ENCODE results near the gene UMOD. TPM values are rescaled to one million over a fixed set of nuclear protein-coding genes. Genes with fewer than 3 reads are reported as not detected.

Gene UMOD
- total RNA-seq, 1 experiment from 2014 or later: not detected

DNA sequence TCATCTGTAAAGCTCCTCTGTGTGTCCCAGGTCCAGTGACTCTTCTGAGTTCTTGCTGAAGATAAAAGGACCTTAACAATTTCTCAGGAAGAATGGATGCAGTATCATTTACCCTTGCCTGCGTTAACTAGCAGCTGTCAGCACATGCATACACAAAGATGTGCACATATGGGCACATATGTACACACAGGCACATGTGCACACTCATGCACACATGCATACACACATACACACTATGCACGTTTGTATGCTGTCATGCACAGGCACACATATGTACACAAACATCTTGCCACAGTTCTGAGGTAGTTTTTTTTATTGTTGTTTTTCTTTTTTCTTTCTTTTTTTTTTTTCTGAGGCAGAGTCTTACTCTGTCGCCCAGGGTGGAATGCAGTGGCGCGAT is 50.1 kb downstream of the UMOD start:
- Histone ChIP-seq H3K9me3 (ENCODE audit: low read depth, low read length, poor library complexity, severe bottlenecking) (no peaks in the 10 kb centered on the region), H3K4me1 (ENCODE audit: insufficient read depth, low read length, poor library complexity, severe bottlenecking) (no peaks in the 10 kb centered on the region), H3K4me3 (ENCODE audit: low read depth, low read length, poor library complexity, severe bottlenecking) (no peak overlapping the region), H3K36me3 (ENCODE audit: insufficient read depth, low read length, poor library complexity, severe bottlenecking) (no peaks in the 10 kb centered on the region), H3K27me3 (replicated peaks; ENCODE audit: insufficient read depth, low read depth, low read length, poor library complexity) (peaks cover 5% of the 10 kb centered on the region), H3K27ac (ENCODE audit: low read depth, low read length, poor library complexity, severe bottlenecking) (no peak overlapping the region)
- POLR2A ChIA-PET (ENCODE audit: low non-redundant PET): no interaction called here
- BruUV-seq (replicated peaks): no TSS peak
- CTCF ChIA-PET: no interaction called here
- DNase-seq (ENCODE audit: low spot score): no peak
- intact Hi-C loops (cut with micrococcal nuclease; ENCODE audit: unreplicated experiment): no loop called here
- TF ChIP-seq CTCF (conservative IDR thresholded peaks at IDR 0.05; ENCODE audit: low read depth, low read length): no peak
- no peak for TF ChIP-seq EZH2 (IDR thresholded peaks at IDR 0.05; ENCODE audit: borderline replicate concordance, low read depth, low read length, poor library complexity, severe bottlenecking)

DNA sequence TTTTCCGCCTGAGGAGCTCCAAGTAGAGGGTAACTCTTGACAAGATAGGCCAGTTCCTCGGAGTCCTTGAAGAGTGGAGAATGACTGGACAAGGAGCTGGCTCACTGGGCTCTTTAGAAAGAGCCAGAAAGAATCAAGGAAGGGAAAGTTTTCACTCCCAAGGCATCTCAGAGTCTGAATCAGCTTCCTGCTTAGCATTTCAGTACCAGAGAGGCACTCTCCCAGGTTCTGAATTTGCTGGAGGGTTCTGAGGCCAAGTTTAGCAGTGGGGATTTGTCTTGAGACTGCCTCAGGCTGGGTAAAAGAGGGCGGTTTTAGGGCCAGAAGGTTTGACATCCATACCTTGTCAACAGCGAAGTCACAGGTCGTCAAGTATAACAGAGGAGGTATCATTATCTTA is 50.7 kb downstream of the UMOD start:
- intact Hi-C loops (cut with micrococcal nuclease; ENCODE audit: unreplicated experiment): loop anchor here (2.0 kb wide), 1 partner anchor 395 kb away; no protein-coding TSS in a partner anchor
- H3K4me3 ChIP-seq (ENCODE audit: low read depth, low read length, poor library complexity, severe bottlenecking): no peak overlapping the region
- H3K36me3 ChIP-seq (ENCODE audit: insufficient read depth, low read length, poor library complexity, severe bottlenecking): no peaks in the 10 kb centered on the region
- no peaks in the 10 kb centered on the region for H3K4me1 ChIP-seq (ENCODE audit: insufficient read depth, low read length, poor library complexity, severe bottlenecking)
- peaks cover 5% of the 10 kb centered on the region for H3K27me3 ChIP-seq (replicated peaks; ENCODE audit: insufficient read depth, low read depth, low read length, poor library complexity)
- TF ChIP-seq EZH2 (IDR thresholded peaks at IDR 0.05; ENCODE audit: borderline replicate concordance, low read depth, low read length, poor library complexity, severe bottlenecking) (no peak), CTCF (conservative IDR thresholded peaks at IDR 0.05; ENCODE audit: low read depth, low read length) (no peak)
- ChIA-PET CTCF (interaction anchor here (3.6 kb wide), 1 partner anchor 394 kb away, joined by 77 read pairs; no protein-coding TSS in a partner anchor), POLR2A (ENCODE audit: low non-redundant PET) (no interaction called here)
- no peak for DNase-seq (ENCODE audit: low spot score)
- BruUV-seq (replicated peaks): no TSS peak
- H3K9me3 ChIP-seq (ENCODE audit: low read depth, low read length, poor library complexity, severe bottlenecking): no peaks in the 10 kb centered on the region
- no peak overlapping the region for H3K27ac ChIP-seq (ENCODE audit: low read depth, low read length, poor library complexity, severe bottlenecking)

- no TSS peak for BruUV-seq (replicated peaks)
- Histone ChIP-seq H3K4me3 (ENCODE audit: low read depth, low read length, poor library complexity, severe bottlenecking) (no peak overlapping the region), H3K36me3 (ENCODE audit: insufficient read depth, low read length, poor library complexity, severe bottlenecking) (no peaks in the 10 kb centered on the region), H3K27ac (ENCODE audit: low read depth, low read length, poor library complexity, severe bottlenecking) (no peak overlapping the region), H3K27me3 (replicated peaks; ENCODE audit: insufficient read depth, low read depth, low read length, poor library complexity) (peaks cover 5% of the 10 kb centered on the region), H3K9me3 (ENCODE audit: low read depth, low read length, poor library complexity, severe bottlenecking) (no peaks in the 10 kb centered on the region), H3K4me1 (ENCODE audit: insufficient read depth, low read length, poor library complexity, severe bottlenecking) (no peaks in the 10 kb centered on the region)
- intact Hi-C loops (cut with micrococcal nuclease; ENCODE audit: unreplicated experiment): loop anchor here (1.0 to 2.0 kb wide), 2 partner anchors 394 to 401 kb away; no protein-coding TSS in a partner anchor
- ChIA-PET CTCF (interaction anchor here (0.5 to 3.6 kb wide), 8 partner anchors 320 to 744 kb away, joined by 3 to 77 read pairs (median 3); no protein-coding TSS in a partner anchor), POLR2A (ENCODE audit: low non-redundant PET) (interaction anchor here (0.6 kb wide), 1 partner anchor 702 kb away, joined by 5 read pairs; no protein-coding TSS in a partner anchor)
- peak; percentile 85 for TF ChIP-seq CTCF (conservative IDR thresholded peaks at IDR 0.05; ENCODE audit: low read depth, low read length)
- no peak for TF ChIP-seq EZH2 (IDR thresholded peaks at IDR 0.05; ENCODE audit: borderline replicate concordance, low read depth, low read length, poor library complexity, severe bottlenecking)
- DNase-seq (ENCODE audit: low spot score): peak; percentile 68
Observed at GRCh38 chr16:20300312-20301097, 52.0 kb downstream of the UMOD start.

Data from A673 (cell line).